Measurements from ENCODE around the gene APOA5.

APOA5 gene

GRCh38 chr11:116800610-116801009 lies 8.9 kb upstream of the APOA5 start:
- DNase-seq (ENCODE audit: low read depth in 1 of 2, low spot score in 1 of 2): no peak

- no peak for DNase-seq (ENCODE audit: low read depth in 1 of 2, low spot score in 1 of 2)
These were observed 6.7 kb upstream of the APOA5 start for GRCh38 chr11:116798368-116798767.

GRCh38 chr11:116797816-116798215 lies 6.1 kb upstream of the APOA5 start:
- no peak for DNase-seq (ENCODE audit: low read depth in 1 of 2, low spot score in 1 of 2)

GRCh38 chr11:116796548-116796947 lies 4.9 kb upstream of the APOA5 start:
- no peak for DNase-seq (ENCODE audit: low read depth in 1 of 2, low spot score in 1 of 2)

DNA sequence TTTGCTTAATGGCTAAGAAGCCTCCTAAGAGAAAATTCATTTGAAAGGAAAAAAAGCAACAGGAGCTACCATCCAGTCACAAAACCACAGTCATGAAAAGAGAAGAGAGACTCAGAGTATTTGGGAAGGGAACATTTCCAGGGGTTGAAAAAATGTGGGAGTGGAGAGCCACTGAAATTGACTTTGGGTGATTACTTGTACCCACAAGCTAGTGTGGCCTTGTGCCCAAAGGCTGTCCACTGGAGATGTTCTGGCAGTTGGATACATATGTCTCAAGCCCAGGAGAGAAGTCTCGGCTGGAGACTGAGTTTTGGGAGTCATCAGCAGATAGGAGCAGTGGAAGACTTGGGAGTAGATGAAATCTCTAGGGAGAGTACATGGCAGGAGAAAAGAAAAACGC lies 3.2 kb upstream of the APOA5 start:
- DNase-seq (ENCODE audit: low read depth in 1 of 2, low spot score in 1 of 2): no peak

- no peak for DNase-seq (ENCODE audit: low read depth in 1 of 2, low spot score in 1 of 2)
These were observed 2.1 kb upstream of the APOA5 start for GRCh38 chr11:116793772-116794097.

- DNase-seq (ENCODE audit: low read depth in 1 of 2, low spot score in 1 of 2): no peak
These were observed 1.4 kb upstream of the APOA5 start for GRCh38 chr11:116792869-116793771.

DNA sequence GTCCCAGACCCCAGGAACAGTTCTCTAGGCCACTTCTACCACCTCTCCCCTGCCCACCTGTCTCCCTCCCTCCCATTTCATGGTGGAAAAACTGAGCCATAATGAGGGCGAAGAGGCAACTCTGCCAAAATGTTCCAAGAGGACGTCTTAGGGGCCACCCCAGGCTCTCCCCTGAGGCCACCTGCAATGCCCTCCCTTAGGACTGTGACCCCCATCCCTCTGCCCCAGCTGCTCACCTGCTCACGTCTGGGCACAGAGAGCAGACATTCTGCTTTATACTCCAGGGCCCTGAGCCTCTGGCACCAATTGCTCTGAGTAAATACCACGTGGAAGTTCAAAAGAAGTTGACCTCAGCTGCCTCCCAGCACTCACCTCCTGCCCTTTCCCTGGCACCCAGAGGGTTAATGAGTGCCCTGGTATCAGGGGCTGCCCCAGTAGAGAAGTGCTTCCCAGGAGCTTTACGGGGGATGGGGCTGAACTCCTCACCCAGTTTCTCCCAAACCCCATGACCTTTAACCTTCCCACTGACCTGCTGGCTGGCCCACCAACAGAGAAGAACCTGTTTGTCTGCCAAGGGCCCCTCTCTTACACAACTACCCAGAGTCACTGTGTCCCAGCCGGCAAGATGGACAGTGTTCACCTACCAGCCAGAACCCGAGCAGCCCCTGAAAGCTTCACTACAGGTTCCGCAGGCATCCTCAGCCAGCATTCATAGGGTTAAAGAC lies 627 bp upstream of the APOA5 start:
- DNase-seq (ENCODE audit: low read depth in 1 of 2, low spot score in 1 of 2): no peak

DNA sequence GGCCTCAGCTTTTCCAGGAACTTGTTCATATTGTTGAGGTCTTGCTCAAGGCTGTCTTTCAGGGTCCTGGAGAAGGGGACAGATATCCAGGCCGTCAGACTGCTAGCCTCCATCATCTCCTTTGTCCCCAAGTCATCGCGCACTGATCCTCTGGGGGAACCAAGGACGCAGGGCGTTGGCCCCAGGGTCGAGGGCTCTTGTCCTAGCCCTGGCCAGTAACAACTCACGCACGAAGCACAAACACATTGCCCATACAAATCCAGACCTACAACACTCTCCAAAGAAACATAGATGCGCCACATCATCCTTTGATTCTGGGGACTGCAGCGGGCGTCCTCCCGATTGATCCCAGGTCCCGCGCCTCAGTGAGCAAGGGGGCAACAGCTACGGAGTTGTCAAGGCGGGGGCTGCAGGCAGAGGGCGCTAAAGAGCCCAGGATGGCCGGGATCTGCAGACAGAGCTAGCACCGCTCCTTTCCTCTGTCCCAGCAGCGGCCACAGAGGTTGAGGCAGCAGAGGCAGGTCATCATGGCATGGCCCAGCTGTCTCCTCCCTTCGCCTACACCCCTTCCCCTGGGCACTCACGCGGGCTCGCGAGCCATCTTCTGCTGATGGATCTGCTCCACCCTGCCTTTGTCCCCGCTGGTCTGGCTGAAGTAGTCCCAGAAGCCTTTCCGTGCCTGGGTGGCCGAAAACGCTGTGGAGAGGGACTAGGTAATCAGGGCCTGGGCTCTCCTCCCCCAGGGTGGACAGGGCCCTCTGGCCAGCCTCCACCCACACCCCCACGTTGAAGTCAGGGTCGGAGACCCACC lies 472 bp downstream of the APOA5 start:
- DNase-seq (ENCODE audit: low read depth in 1 of 2, low spot score in 1 of 2): peak; percentile 50 to 65

- DNase-seq (ENCODE audit: low read depth in 1 of 2, low spot score in 1 of 2): no peak
These were observed 1.3 kb downstream of the APOA5 start for GRCh38 chr11:116790167-116791001.

- DNase-seq (ENCODE audit: low read depth in 1 of 2, low spot score in 1 of 2): no peak
These were observed 2.7 kb downstream of the APOA5 start for GRCh38 chr11:116788975-116789374.

GRCh38 chr11:116788534-116788933 lies 3.1 kb downstream of the APOA5 start:
- no peak for DNase-seq (ENCODE audit: low read depth in 1 of 2, low spot score in 1 of 2)

DNA sequence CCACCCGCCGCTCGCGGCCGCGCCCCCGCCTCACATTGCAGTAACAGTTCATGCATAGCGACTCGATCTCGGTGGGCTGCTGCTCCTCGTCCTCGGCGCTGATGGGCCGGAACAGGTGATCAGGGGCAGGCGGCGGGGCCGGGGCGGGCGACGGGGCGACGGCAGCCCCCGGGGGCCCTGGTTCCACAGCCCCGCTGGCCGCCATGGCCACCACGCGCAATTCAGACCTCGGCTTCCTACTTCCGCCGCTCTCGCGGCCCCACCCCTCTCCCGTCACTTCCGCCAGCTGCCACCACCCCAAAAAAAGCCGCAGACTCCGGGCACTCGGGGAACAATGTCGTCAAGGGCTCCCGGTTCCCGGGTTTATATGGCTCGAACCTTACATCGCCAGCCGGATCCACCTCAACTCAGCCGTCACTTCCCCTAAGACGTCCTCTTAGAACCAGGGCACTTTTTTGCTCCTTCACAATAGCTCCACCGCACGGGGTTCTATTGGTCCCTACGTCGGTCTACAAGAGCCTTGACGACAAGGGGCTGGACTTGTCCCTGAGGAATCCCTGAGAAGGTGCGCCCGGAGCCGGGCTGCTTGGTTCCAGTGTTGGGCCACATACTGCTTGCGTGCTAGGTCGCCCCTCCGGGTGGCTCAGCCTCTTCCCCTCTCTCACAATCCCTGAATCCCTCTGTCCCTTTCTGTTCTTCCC lies 3.7 kb downstream of the APOA5 start, which contains the start of gene ZPR1:
Gene ZPR1 (minus strand): TSS at position 238 of the 701 bp plus-strand sequence. CDS start 33 bp downstream, at position 205.
- peak; percentile 69 to 73 for DNase-seq (ENCODE audit: low read depth in 1 of 2, low spot score in 1 of 2)

DNA sequence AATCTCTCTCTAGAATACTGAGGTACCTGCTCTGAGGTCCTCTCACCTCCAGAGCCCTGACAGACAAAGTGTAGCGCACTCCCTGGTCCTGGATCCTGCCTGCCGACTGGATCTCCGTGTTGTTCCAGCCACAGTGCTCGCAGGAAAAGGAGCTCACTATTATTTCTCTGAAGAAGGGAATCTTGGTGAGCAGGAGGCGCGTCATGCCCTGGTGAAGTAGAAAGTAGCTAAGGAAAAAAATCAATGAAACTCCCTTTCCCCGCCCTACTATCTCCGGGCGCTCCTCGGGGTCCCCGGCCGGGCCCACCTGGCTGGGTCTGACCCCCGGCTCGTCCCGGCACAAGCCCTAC lies 4.3 kb downstream of the APOA5 start:
- DNase-seq (ENCODE audit: low read depth in 1 of 2, low spot score in 1 of 2): no peak

- DNase-seq (ENCODE audit: low read depth in 1 of 2, low spot score in 1 of 2): no peak
These were observed 4.7 kb downstream of the APOA5 start for GRCh38 chr11:116786966-116787365.

DNA sequence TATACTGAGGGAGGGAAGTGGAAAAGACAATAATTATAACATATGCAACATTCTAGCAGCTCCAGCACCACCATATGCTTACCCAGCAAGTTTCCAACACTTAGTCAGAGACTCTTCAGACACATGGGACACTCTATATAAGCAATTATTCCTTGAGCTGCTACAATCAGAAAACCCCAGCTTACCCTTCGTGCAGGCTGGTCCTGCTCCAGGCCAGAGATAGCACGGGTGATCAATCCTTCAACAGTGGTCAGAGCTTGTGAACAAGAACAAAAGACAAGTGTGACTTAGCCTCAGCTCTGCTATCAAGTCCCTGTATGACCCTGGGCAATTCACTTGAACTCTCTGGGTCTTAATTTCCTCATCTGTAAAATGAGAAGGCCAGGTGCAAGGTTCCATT lies 5.4 kb downstream of the APOA5 start:
- DNase-seq (ENCODE audit: low read depth in 1 of 2, low spot score in 1 of 2): no peak

GRCh38 chr11:116782728-116783127 lies 9.0 kb downstream of the APOA5 start:
- no peak for DNase-seq (ENCODE audit: low read depth in 1 of 2, low spot score in 1 of 2)

DNA sequence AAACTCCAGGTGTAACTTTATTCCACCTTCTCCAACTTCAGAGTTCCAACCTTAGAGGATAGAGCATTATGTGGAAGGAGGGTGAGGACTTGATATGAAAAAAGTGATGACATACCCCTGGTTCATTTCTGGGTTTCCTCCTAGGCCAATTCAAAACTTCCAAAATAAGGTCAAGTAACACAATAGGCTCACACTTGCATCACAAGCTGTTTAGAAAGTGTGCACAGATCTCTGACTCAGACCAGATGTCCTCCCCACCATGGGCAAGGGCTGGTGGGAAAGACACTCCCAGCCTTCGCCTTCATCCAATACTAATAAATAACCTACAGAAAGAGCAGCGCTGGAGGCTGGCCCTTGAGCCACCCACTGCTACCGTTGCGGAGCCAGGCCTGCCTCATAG lies 13.1 kb downstream of the APOA5 start:
- no peak for DNase-seq (ENCODE audit: low read depth in 1 of 2, low spot score in 1 of 2)

- DNase-seq (ENCODE audit: low read depth in 1 of 2, low spot score in 1 of 2): no peak
These were observed 14.6 kb downstream of the APOA5 start for GRCh38 chr11:116777056-116777455.

DNA sequence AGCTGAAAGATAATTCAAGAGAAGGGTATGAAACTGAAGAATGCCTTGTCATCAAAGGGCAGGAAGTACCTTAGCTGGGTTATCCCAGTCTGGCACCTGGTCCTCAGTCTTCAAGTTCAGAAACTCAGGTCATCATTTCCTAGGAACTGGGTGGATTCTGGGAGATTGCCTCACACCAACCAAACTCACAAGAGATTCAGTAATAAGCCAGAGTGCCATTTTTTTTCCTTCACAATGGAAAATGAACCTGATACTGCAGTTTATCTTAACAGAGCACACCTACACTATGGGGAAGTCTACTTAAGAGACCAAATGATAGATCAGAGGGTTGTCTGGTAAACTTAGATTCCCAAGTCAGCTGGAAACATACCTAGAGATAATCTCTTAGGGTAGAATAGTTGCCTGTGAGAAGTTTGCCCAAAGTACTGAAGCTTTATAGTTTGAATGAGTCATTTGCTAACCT lies 15.1 kb downstream of the APOA5 start:
- DNase-seq (ENCODE audit: low read depth in 1 of 2, low spot score in 1 of 2): no peak
